DOHH2 (cell line): ENCODE results near the gene ITPKC.
"Not testable (repeated sequence)": the region's sequence is repeated elsewhere in the genome, so short reads cannot be mapped to it uniquely, and the experiment has no call there.

Source experiments
- H3F3A ChIP-seq: fragments of 200-600 bp; sonication (generic), shearing (Covaris generic); 2 replicates; pipeline ENCODE4 v1.6.0; 2016; ENCODE audit warnings: antibody characterized with exemption, mild to moderate bottlenecking; ENCODE audit not compliant: control insufficient read depth, insufficient read depth
- H3K27ac ChIP-seq: fragments of 200-600 bp; sonication (generic); 2 replicates; pipeline ENCODE4 v1.5.1; 2014; ENCODE audit warnings: low read depth, mild to moderate bottlenecking, low read length, moderate library complexity
- H3K27me3 ChIP-seq: fragments of 200-600 bp; sonication (generic); 2 replicates; pipeline ENCODE4 v1.6.1; 2014; ENCODE audit warnings: mild to moderate bottlenecking, low read length, mixed read lengths; ENCODE audit not compliant: control insufficient read depth
- H3K36me3 ChIP-seq: fragments of 200-600 bp; sonication (generic); 2 replicates; pipeline ENCODE4 v1.6.1; 2014; ENCODE audit warnings: mild to moderate bottlenecking, low read length, moderate library complexity, mixed read lengths; ENCODE audit not compliant: control insufficient read depth
- H3K4me1 ChIP-seq: fragments of 200-600 bp; sonication (generic); 2 replicates; pipeline ENCODE4 v1.6.1; 2014; ENCODE audit warnings: mild to moderate bottlenecking, low read length, mixed read lengths; ENCODE audit not compliant: control insufficient read depth
- H3K4me2 ChIP-seq: fragments of 200-600 bp; sonication (generic); 2 replicates; pipeline ENCODE4 v1.6.0; 2014; ENCODE audit warnings: mild to moderate bottlenecking, low read length, moderate library complexity
- H3K4me3 ChIP-seq: fragments of 200-600 bp; sonication (generic); 2 replicates; pipeline ENCODE4 v1.5.1; 2014; ENCODE audit warnings: mild to moderate bottlenecking, low read length, mixed read lengths
- H3K79me2 ChIP-seq: fragments of 200-600 bp; sonication (generic); 2 replicates; pipeline ENCODE4 v1.6.1; 2014; ENCODE audit warnings: mild to moderate bottlenecking, low read length, mixed read lengths; ENCODE audit not compliant: control insufficient read depth
- H3K9me2 ChIP-seq: fragments of 200-600 bp; sonication (generic); replicated peaks from 2 replicates; pipeline ENCODE4 v1.6.1; 2014; ENCODE audit warnings: mild to moderate bottlenecking, low read length, mixed read lengths; ENCODE audit not compliant: control insufficient read depth
- H3K9me3 ChIP-seq: fragments of 200-600 bp; sonication (generic); 2 replicates; pipeline ENCODE4 v1.6.1; 2014; ENCODE audit warnings: antibody characterized with exemption, low read length, mixed read lengths; ENCODE audit not compliant: control insufficient read depth, insufficient read depth
- H4K20me1 ChIP-seq: fragments of 200-600 bp; sonication (generic); 2 replicates; pipeline ENCODE4 v1.6.0; 2014; ENCODE audit warnings: low read depth, mild to moderate bottlenecking, antibody characterized with exemption, low read length, moderate library complexity; ENCODE audit not compliant: control insufficient read depth, insufficient read depth
- CTCF ChIP-seq: fragments of 200-600 bp; sonication (generic); IDR thresholded peaks from one replicate; pipeline ENCODE4 v1.5.1; 2014; ENCODE audit warnings: antibody characterized with exemption, mild to moderate bottlenecking, low read depth, low read length; ENCODE audit not compliant: poor library complexity, severe bottlenecking
- EZH2phosphoT487 ChIP-seq: fragments of 200-600 bp; sonication (generic); IDR thresholded peaks from 2 replicates; pipeline ENCODE4 v1.6.1; 2017; ENCODE audit warnings: borderline replicate concordance, mild to moderate bottlenecking, antibody characterized with exemption, low read length, moderate library complexity, mixed read lengths

The ITPKC gene

GRCh38 chr19:40724855-40725254 is 7.9 kb downstream of the ITPKC start:
- H3K4me1 ChIP-seq, result 0 out of 2 replicates have a peak, but pooled peaks cover under 1% of the 10 kb centered on the region
- H3K36me3 ChIP-seq, result no peaks in the 10 kb centered on the region
- no peaks in the 10 kb centered on the region for H3K9me3 ChIP-seq
- H3K4me2 ChIP-seq, result no peak overlapping the region
- no peak overlapping the region for H3K4me3 ChIP-seq
- H4K20me1 ChIP-seq, result no peaks in the 10 kb centered on the region
- H3K27ac ChIP-seq, result no peak overlapping the region
- TF ChIP-seq EZH2phosphoT487 (no peak), CTCF (no peak)
- no peaks in the 10 kb centered on the region for H3K9me2 ChIP-seq
- H3K79me2 ChIP-seq, result no peaks in the 10 kb centered on the region
- H3K27me3 ChIP-seq, result no peaks in the 10 kb centered on the region
- H3F3A ChIP-seq, result no peaks in the 10 kb centered on the region; the same call in 1 of the 2 replicates

GRCh38 chr19:40726279-40726678 is 9.4 kb downstream of the ITPKC start:
- H3K79me2 ChIP-seq, result no peaks in the 10 kb centered on the region
- H3K9me3 ChIP-seq, result no peaks in the 10 kb centered on the region
- no peaks in the 10 kb centered on the region for H3K27me3 ChIP-seq
- peaks cover 3% of the 10 kb centered on the region; the same call in 1 of the 2 replicates for H3K36me3 ChIP-seq
- H3K27ac ChIP-seq, result no peak overlapping the region
- no peak overlapping the region for H3K4me3 ChIP-seq
- no peaks in the 10 kb centered on the region for H3K4me1 ChIP-seq
- H3F3A ChIP-seq, result no peaks in the 10 kb centered on the region
- H3K4me2 ChIP-seq, result no peak overlapping the region
- H4K20me1 ChIP-seq, result no peaks in the 10 kb centered on the region
- TF ChIP-seq CTCF (no peak), EZH2phosphoT487 (no peak)
- no peaks in the 10 kb centered on the region for H3K9me2 ChIP-seq

GRCh38 chr19:40730065-40730464 is 13.2 kb downstream of the ITPKC start:
- not testable (repeated sequence) for H3K4me3 ChIP-seq, H3K4me2 ChIP-seq, H3K79me2 ChIP-seq, H3K27ac ChIP-seq, H4K20me1 ChIP-seq, H3K4me1 ChIP-seq, H3K9me3 ChIP-seq, H3F3A ChIP-seq, H3K27me3 ChIP-seq, H3K9me2 ChIP-seq, H3K36me3 ChIP-seq

- not testable (repeated sequence) for H3K9me2 ChIP-seq, H3K4me3 ChIP-seq, H3K4me2 ChIP-seq, H3K27me3 ChIP-seq, H3K4me1 ChIP-seq, H3K79me2 ChIP-seq, H3K27ac ChIP-seq, H3F3A ChIP-seq, H3K9me3 ChIP-seq, H4K20me1 ChIP-seq, H3K36me3 ChIP-seq
Measured at GRCh38 chr19:40732304-40732703, 15.4 kb downstream of the ITPKC start.
